ENCODE results near the gene PDCL3.

DNA sequence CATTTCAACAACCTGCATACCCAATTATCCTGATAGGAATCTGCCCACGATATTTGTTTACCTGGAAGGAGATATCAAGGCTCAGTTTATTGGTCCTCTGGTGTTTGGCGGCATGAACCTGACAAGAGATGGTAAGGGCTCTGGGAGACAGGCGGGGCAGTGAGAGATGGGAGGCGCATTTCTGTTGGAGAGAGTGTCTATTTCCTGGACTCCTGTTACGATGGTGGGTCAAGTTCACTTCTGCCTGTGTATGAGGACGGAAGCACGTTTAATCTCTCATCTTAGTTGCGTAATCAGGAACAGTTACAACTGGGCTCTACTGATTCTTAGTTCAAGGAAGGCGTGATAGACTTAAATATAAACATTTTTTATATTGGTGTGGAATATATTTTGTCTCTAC lies 8.9 kb downstream of the PDCL3 start:
- TF ChIP-seq, protein P1, sequence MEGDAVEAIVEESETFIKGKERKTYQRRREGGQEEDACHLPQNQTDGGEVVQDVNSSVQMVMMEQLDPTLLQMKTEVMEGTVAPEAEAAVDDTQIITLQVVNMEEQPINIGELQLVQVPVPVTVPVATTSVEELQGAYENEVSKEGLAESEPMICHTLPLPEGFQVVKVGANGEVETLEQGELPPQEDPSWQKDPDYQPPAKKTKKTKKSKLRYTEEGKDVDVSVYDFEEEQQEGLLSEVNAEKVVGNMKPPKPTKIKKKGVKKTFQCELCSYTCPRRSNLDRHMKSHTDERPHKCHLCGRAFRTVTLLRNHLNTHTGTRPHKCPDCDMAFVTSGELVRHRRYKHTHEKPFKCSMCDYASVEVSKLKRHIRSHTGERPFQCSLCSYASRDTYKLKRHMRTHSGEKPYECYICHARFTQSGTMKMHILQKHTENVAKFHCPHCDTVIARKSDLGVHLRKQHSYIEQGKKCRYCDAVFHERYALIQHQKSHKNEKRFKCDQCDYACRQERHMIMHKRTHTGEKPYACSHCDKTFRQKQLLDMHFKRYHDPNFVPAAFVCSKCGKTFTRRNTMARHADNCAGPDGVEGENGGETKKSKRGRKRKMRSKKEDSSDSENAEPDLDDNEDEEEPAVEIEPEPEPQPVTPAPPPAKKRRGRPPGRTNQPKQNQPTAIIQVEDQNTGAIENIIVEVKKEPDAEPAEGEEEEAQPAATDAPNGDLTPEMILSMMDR (conservative IDR thresholded peaks at IDR 0.05; ENCODE audit: low read length) = no peak
- TF ChIP-seq EZH2phosphoT487 (IDR thresholded peaks at IDR 0.05; ENCODE audit: borderline replicate concordance, low read depth, low read length) = no peak

Measured in OCI-LY7 (cell line).